Endothelial cell of umbilical vein (primary cell): ENCODE data around the gene RNU5B-1.

Experiments
- EZH2 ChIP-seq: IDR thresholded peaks from 2 replicates; pipeline ENCODE4 v1.6.1; 2012; ENCODE audit warnings: borderline replicate concordance, low read depth, mild to moderate bottlenecking, moderate library complexity, low read length, inconsistent platforms; ENCODE audit not compliant: severe bottlenecking
- FOS ChIP-seq: IDR thresholded peaks from 2 replicates; pipeline ENCODE4 v1.6.1; 2011; ENCODE audit warnings: mild to moderate bottlenecking, low read length, moderate library complexity, borderline replicate concordance; ENCODE audit not compliant: insufficient read depth
- POLR2A ChIP-seq: IDR thresholded peaks from 2 replicates; pipeline ENCODE4 v1.6.1; 2012; ENCODE audit warnings: low read depth, mild to moderate bottlenecking, control low read depth, low read length
- TF ChIP-seq, protein P1 (sequence below), 2 donors: IDR thresholded peaks; 1 replicate in 1 of 2; 2 replicates in 1 of 2; pipeline ENCODE4 v1.5.1; 2011; ENCODE audit warnings: low read length in 2 of 2, mild to moderate bottlenecking in 2 of 2, moderate library complexity in 2 of 2, control low read depth in 1 of 2, inconsistent platforms in 1 of 2, low read depth in 1 of 2; ENCODE audit not compliant: insufficient read depth in 1 of 2; ENCODE audit errors: extremely low read depth in 1 of 2
- TF ChIP-seq, protein P2 (sequence below): IDR thresholded peaks from 2 replicates; pipeline ENCODE4 v1.6.1; 2011; ENCODE audit not compliant: insufficient read depth, insufficient read length

DNA sequence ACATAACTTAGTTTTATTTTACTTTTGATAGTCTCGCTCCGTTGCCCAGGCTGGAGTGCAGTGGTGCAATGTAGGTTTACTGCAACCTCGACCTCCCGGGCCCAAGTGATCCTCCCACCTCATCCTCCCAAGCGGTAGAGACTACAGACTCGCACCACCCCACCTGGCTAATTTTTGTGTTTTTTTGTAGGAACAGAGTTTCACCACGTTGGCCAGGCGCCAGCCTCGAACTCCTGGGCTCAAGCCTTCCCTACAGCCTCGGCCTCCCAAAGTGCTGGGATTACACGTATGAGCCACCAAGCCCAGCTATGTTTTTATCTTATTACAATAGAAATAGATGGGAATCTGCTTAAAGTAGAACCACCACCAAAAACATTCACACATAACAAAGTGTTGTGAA is 5.7 kb upstream of the RNU5B-1 start:
- TF ChIP-seq, protein P1, sequence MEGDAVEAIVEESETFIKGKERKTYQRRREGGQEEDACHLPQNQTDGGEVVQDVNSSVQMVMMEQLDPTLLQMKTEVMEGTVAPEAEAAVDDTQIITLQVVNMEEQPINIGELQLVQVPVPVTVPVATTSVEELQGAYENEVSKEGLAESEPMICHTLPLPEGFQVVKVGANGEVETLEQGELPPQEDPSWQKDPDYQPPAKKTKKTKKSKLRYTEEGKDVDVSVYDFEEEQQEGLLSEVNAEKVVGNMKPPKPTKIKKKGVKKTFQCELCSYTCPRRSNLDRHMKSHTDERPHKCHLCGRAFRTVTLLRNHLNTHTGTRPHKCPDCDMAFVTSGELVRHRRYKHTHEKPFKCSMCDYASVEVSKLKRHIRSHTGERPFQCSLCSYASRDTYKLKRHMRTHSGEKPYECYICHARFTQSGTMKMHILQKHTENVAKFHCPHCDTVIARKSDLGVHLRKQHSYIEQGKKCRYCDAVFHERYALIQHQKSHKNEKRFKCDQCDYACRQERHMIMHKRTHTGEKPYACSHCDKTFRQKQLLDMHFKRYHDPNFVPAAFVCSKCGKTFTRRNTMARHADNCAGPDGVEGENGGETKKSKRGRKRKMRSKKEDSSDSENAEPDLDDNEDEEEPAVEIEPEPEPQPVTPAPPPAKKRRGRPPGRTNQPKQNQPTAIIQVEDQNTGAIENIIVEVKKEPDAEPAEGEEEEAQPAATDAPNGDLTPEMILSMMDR (IDR thresholded peaks at IDR 0.05; ENCODE audit: extremely low read depth in 1 of 2, insufficient read depth in 1 of 2, low read depth in 1 of 2, low read length in 2 of 2) = no peak
- no peak for TF ChIP-seq FOS
- TF ChIP-seq EZH2 = no peak
- TF ChIP-seq, protein P2, sequence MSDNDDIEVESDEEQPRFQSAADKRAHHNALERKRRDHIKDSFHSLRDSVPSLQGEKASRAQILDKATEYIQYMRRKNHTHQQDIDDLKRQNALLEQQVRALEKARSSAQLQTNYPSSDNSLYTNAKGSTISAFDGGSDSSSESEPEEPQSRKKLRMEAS = no peak
- no peak for TF ChIP-seq POLR2A
